Measurements from ENCODE around the gene NTMT1.

NTMT1 gene

DNA sequence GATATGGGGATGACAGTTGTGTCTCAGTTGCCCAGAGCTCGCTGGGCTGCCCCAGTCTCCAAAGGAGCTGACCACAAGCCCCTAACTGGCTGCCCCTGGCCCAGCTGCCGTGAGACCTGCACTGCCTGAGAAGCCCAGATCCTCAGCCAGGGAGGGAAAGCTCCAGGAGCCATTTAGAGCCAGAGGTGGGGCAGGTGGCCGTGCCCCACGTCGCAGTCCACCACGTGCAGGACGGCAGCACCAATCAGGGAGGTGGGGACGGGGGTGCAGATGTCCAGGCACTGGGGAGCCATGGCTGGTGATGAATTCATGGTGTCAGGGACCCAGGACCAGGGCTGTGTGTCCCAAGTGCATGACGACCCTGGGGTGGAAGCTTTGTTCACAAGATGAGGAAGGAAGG lies 52.9 kb downstream of the NTMT1 start:
- no peak for DNase-seq (ENCODE audit: low spot score)

DNA sequence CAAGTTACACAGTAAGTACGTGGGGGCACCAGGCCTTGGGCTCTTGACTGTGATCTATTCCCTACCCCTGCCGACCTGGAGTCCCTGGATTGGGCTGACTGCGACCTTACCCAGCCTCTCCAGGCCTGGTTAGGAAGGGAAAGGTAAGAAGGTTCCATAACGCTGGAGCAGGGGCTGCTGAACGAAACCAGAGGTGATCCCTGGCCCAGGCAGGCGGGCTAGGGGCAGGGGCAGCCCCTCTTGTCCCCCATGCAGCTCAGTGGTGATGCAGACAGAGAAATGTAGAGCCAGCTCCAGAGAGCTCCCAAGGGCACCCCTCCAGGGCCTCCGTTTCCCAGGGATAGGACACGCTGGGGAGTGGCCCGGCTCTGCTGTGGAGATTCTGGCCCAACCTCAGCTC lies 53.6 kb downstream of the NTMT1 start:
- no peak for DNase-seq (ENCODE audit: low spot score)

GRCh38 chr9:129681924-129682323 lies 56.0 kb downstream of the NTMT1 start:
- DNase-seq (ENCODE audit: low spot score) = no peak

GRCh38 chr9:129682381-129682780 lies 56.4 kb downstream of the NTMT1 start:
- no peak for DNase-seq (ENCODE audit: low spot score)

- no peak for DNase-seq (ENCODE audit: low spot score)
Measured at GRCh38 chr9:129685220-129685932, 59.4 kb downstream of the NTMT1 start.

All from ecto neural progenitor cell (in vitro differentiated cells).